H9 (cell line): Measurements from ENCODE around the gene MEI4. TPM values are rescaled to one million over a fixed set of nuclear protein-coding genes. Genes with fewer than 3 reads are reported as not detected.
"Not testable (repeated sequence)": the region's sequence is repeated elsewhere in the genome, so short reads cannot be mapped to it uniquely, and the experiment has no call there.

Experiments used
- DNase-seq: peaks from one replicate; pipeline ENCODE4 v3.0.0-alpha.2; 2017
- H2AFZ ChIP-seq: one replicate; pipeline ENCODE4 v1.6.1; 2013; ENCODE audit warnings: mild to moderate bottlenecking, low read length, control low read depth, moderate library complexity
- H2AK5ac ChIP-seq: 2 replicates; pipeline ENCODE4 v1.6.1; 2013; ENCODE audit warnings: low read length, control low read depth, mixed read lengths; ENCODE audit not compliant: insufficient read length
- H2BK120ac ChIP-seq: one replicate; pipeline ENCODE4 v1.6.1; 2013; ENCODE audit warnings: low read depth, mild to moderate bottlenecking, low read length, control low read depth, inconsistent platforms; ENCODE audit not compliant: poor library complexity, severe bottlenecking
- H2BK12ac ChIP-seq: 2 replicates; pipeline ENCODE4 v1.6.1; 2013; ENCODE audit warnings: low read length, control low read depth, mixed read lengths, low read depth; ENCODE audit not compliant: insufficient read length
- H2BK15ac ChIP-seq: 2 replicates; pipeline ENCODE4 v1.6.1; 2013; ENCODE audit warnings: low read depth, low read length, control low read depth
- H2BK20ac ChIP-seq: one replicate; pipeline ENCODE4 v1.6.1; 2013; ENCODE audit warnings: low read depth, mild to moderate bottlenecking, low read length, control low read depth, inconsistent platforms; ENCODE audit not compliant: poor library complexity, severe bottlenecking
- H2BK5ac ChIP-seq: 2 replicates; pipeline ENCODE4 v1.6.1; 2013; ENCODE audit warnings: low read length, control low read depth, mixed read lengths; ENCODE audit not compliant: insufficient read length
- H3K14ac ChIP-seq: 2 replicates; pipeline ENCODE4 v1.6.1; 2013; ENCODE audit warnings: low read length, control low read depth; ENCODE audit not compliant: insufficient read depth
- H3K18ac ChIP-seq: 2 replicates; pipeline ENCODE4 v1.6.1; 2013; ENCODE audit warnings: low read depth, mild to moderate bottlenecking, mixed read lengths, low read length, control low read depth; ENCODE audit not compliant: insufficient read length
- H3K23ac ChIP-seq: 2 replicates; pipeline ENCODE4 v1.6.1; 2013; ENCODE audit warnings: low read length, control low read depth, mixed read lengths, low read depth; ENCODE audit not compliant: insufficient read length
- H3K23me2 ChIP-seq: 2 replicates; pipeline ENCODE4 v1.6.1; 2013; ENCODE audit warnings: low read depth, mild to moderate bottlenecking, mixed read lengths, low read length, control low read depth; ENCODE audit not compliant: insufficient read length, poor library complexity, severe bottlenecking
- H3K27ac ChIP-seq: 2 replicates; pipeline ENCODE4 v1.5.1; 2013; ENCODE audit warnings: low read length, control low read depth, mixed read lengths, low read depth; ENCODE audit not compliant: insufficient read length
- H3K27me3 ChIP-seq: 2 replicates; pipeline ENCODE4 v1.6.1; 2013; ENCODE audit warnings: low read length, control low read depth, inconsistent platforms; ENCODE audit not compliant: insufficient read depth
- H3K4ac ChIP-seq: 2 replicates; pipeline ENCODE4 v1.6.1; 2013; ENCODE audit warnings: low read depth, mild to moderate bottlenecking, control low read depth, inconsistent platforms, low read length, moderate library complexity
- H3K4me1 ChIP-seq: 2 replicates; pipeline ENCODE4 v1.6.1; 2013; ENCODE audit warnings: low read length, control low read depth, inconsistent platforms; ENCODE audit not compliant: insufficient read depth
- H3K4me2 ChIP-seq: 2 replicates; pipeline ENCODE4 v1.6.1; 2013; ENCODE audit warnings: low read length, control low read depth, mixed read lengths; ENCODE audit not compliant: insufficient read length, insufficient read depth
- H3K56ac ChIP-seq: 2 replicates; pipeline ENCODE4 v1.6.1; 2013; ENCODE audit warnings: low read depth, mild to moderate bottlenecking, mixed read lengths, low read length, control low read depth; ENCODE audit not compliant: insufficient read length
- H3K79me1 ChIP-seq: 2 replicates; pipeline ENCODE4 v1.6.1; 2013; ENCODE audit warnings: low read depth, mild to moderate bottlenecking, moderate library complexity, low read length, control low read depth, inconsistent platforms; ENCODE audit not compliant: insufficient read depth, poor library complexity, severe bottlenecking
- H3K79me2 ChIP-seq: 2 replicates; pipeline ENCODE4 v1.6.1; 2013; ENCODE audit warnings: low read length, control low read depth, inconsistent platforms; ENCODE audit not compliant: insufficient read depth
- H3K9ac ChIP-seq: 2 replicates; pipeline ENCODE4 v1.6.1; 2013; ENCODE audit warnings: low read length, control low read depth, mixed read lengths; ENCODE audit not compliant: insufficient read length; ENCODE audit errors: extremely low read depth
- H3K9me3 ChIP-seq: one replicate; pipeline ENCODE4 v1.6.1; 2013; ENCODE audit warnings: low read depth, low read length, inconsistent platforms; ENCODE audit not compliant: control insufficient read depth
- H3T11ph ChIP-seq: one replicate; pipeline ENCODE4 v1.6.1; 2013; ENCODE audit warnings: mild to moderate bottlenecking, low read length, control low read depth, inconsistent platforms
- H4K20me1 ChIP-seq: one replicate; pipeline ENCODE4 v1.6.1; 2013; ENCODE audit not compliant: control insufficient read depth, insufficient read length, insufficient read depth
- H4K5ac ChIP-seq: 2 replicates; pipeline ENCODE4 v1.6.1; 2013; ENCODE audit warnings: low read depth, mild to moderate bottlenecking, mixed read lengths, low read length, control low read depth; ENCODE audit not compliant: insufficient read length
- H4K8ac ChIP-seq: replicated peaks from 2 replicates; pipeline ENCODE4 v1.6.1; 2013; ENCODE audit warnings: low read length, control low read depth, mixed read lengths, low read depth; ENCODE audit not compliant: insufficient read length
- H4K91ac ChIP-seq: 2 replicates; pipeline ENCODE4 v1.6.1; 2013; ENCODE audit warnings: low read depth, mild to moderate bottlenecking, moderate library complexity, mixed read lengths, low read length, control low read depth; ENCODE audit not compliant: insufficient read length
- H3K27ac Mint-ChIP-seq, 3 experiments: 2 replicates in 2 of 3; 3 replicates in 1 of 3; pipeline ENCODE4 v1.8.0; 2020 to 2021; ENCODE audit warnings: mixed read lengths in 3 of 3, mild to moderate bottlenecking in 1 of 3, moderate library complexity in 1 of 3
- H3K27me3 Mint-ChIP-seq: 2 replicates; pipeline ENCODE4 v1.8.0; 2021; ENCODE audit warnings: low read depth, mild to moderate bottlenecking, moderate library complexity, mixed read lengths
- H3K36me3 Mint-ChIP-seq, 3 experiments: 2 replicates in 2 of 3; 3 replicates in 1 of 3; pipeline ENCODE4 v1.8.0; 2020 to 2021; ENCODE audit warnings: low read depth in 3 of 3, mixed read lengths in 3 of 3; ENCODE audit not compliant: insufficient read depth in 1 of 3
- H3K4me1 Mint-ChIP-seq, 2 experiments: 2 replicates each; pipeline ENCODE4 v1.8.0; 2020; ENCODE audit warnings: mixed read lengths in 2 of 2
- H3K4me3 Mint-ChIP-seq, 2 experiments: 2 replicates in 1 of 2; 3 replicates in 1 of 2; pipeline ENCODE4 v1.8.0; 2020 to 2021; ENCODE audit warnings: mild to moderate bottlenecking in 2 of 2, mixed read lengths in 2 of 2, moderate library complexity in 1 of 2
- H3K9me3 Mint-ChIP-seq, 2 experiments: 2 replicates in 1 of 2; 3 replicates in 1 of 2; pipeline ENCODE4 v1.8.0; 2020; ENCODE audit warnings: mild to moderate bottlenecking in 2 of 2, mixed read lengths in 2 of 2, moderate library complexity in 1 of 2
- CTCF ChIP-seq: fragments of 200-600 bp; sonication (generic); conservative IDR thresholded peaks from 3 replicates; pipeline ENCODE4 v1.8.0; 2021; ENCODE audit warnings: antibody characterized with exemption, mild to moderate bottlenecking
- WGBS: extraction: QIAGEN DNeasy Blood & Tissue Kit; methylation state at CpG from one replicate; pipeline ENCODE4 v1.1.7; 2013; ENCODE audit warnings: missing lambda C conversion rate, low lambda C conversion rate, mixed read lengths; ENCODE audit not compliant: insufficient read length; ENCODE audit errors: extremely low coverage; 5-methylcytosine and 5-hydroxymethylcytosine counted together
- total RNA-seq: library from RNA; stranded (reverse); gene quantifications from 2 replicates; pipeline ENCODE4 v1.2.1, GENCODE V29; 2021

The MEI4 gene
- total RNA-seq, 1 experiment from 2014 or later = 0.55 TPM

DNA sequence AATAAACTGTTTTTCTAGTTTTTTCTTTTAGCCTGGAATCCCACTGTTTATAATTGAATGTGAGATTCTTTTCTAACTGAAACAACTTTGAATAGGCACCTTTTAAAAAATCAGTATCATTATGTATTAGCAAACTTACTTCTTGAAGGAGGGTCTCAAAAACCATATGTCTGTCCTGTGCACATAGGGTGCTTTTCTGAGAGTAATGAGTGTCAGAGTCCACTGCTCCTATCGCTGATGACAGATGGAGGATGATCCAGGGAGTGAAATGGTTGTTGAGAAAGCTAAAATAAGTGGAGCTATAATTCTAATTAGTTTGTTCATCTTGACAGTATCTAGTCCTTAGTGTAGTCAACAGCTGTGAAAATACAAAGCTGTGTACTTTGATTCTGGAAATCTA is 35.8 kb downstream of the MEI4 start:
- Histone ChIP-seq H4K20me1 (no peaks in the 10 kb centered on the region), H4K8ac (no peak overlapping the region), H3K18ac (no peak overlapping the region), H2BK12ac (no peak overlapping the region), H2BK20ac (no peak overlapping the region), H2BK15ac (no peak overlapping the region), H3K9ac (no peak overlapping the region), H3K9me3 (no peaks in the 10 kb centered on the region), H4K5ac (no peak overlapping the region), H3K27me3 (no peaks in the 10 kb centered on the region), H2AFZ (no peak overlapping the region), H4K91ac (no peak overlapping the region), H2AK5ac (no peak overlapping the region), H2BK5ac (no peak overlapping the region), H3K4ac (no peak overlapping the region), H2BK120ac (no peak overlapping the region), H3K56ac (no peak overlapping the region), H3K23ac (no peak overlapping the region), H3K79me1 (no peaks in the 10 kb centered on the region), H3K23me2 (no peaks in the 10 kb centered on the region), H3K27ac (no peak overlapping the region), H3T11ph (no peak overlapping the region), H3K4me1 (no peaks in the 10 kb centered on the region), H3K4me2 (no peak overlapping the region), H3K79me2 (no peaks in the 10 kb centered on the region), H3K14ac (no peak overlapping the region)
- H3K27ac Mint-ChIP-seq = peak overlapping the region in 1 of 3 experiments; percentile 26; a peak in 1 of 7 replicates
- TF ChIP-seq CTCF = no peak
- no CpG with 5 or more reads among the region's 1 CpG for WGBS
- no peaks in the 10 kb centered on the region for H3K27me3 Mint-ChIP-seq
- H3K4me1 Mint-ChIP-seq = no peaks in the 10 kb centered on the region
- no peaks in the 10 kb centered on the region for H3K9me3 Mint-ChIP-seq
- DNase-seq = no peak
- no peak overlapping the region for H3K4me3 Mint-ChIP-seq
- H3K36me3 Mint-ChIP-seq = no peaks in the 10 kb centered on the region

DNA sequence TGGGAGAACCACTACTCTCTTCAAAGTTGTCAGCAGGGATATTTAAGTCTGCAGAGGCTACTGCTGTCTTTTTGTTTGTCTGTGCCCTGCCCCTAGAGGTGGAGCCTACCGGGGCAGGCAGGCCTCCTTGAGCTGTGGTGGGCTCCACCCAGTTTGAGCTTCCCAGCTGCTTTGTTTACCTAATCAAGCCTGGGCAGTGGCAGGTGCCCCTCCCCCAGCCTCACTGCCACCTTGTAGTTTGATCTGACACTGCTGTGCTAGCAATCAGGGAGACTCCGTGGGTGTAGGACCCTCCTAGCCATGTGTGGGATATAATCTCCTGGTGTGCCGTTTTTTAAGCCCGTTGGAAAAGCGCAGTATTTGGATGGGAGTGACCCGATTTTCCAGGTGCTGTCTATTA is 47.3 kb downstream of the MEI4 start:
- H3K4me3 Mint-ChIP-seq = not testable (repeated sequence)
- peaks cover 20 to 22% of the 10 kb centered on the region in 2 experiments for H3K9me3 Mint-ChIP-seq

More for the DNA sequence above, 47.3 kb downstream of the MEI4 start:
- no CpG with 5 or more reads among the region's 6 CpGs for WGBS
- not testable (repeated sequence) for H3T11ph ChIP-seq, H2BK15ac ChIP-seq, H3K23me2 ChIP-seq, H2BK5ac ChIP-seq, H3K79me2 ChIP-seq, H4K20me1 ChIP-seq, H3K4me2 ChIP-seq, H2BK12ac ChIP-seq, H2BK120ac ChIP-seq, H3K18ac ChIP-seq, H3K4ac ChIP-seq, H3K4me1 ChIP-seq, H3K27me3 ChIP-seq, H4K5ac ChIP-seq, H4K8ac ChIP-seq, H3K27me3 Mint-ChIP-seq, H2AK5ac ChIP-seq, H2AFZ ChIP-seq, H2BK20ac ChIP-seq, H3K56ac ChIP-seq, H3K27ac Mint-ChIP-seq, H3K9ac ChIP-seq, H4K91ac ChIP-seq, H3K79me1 ChIP-seq, H3K9me3 ChIP-seq, H3K23ac ChIP-seq, H3K14ac ChIP-seq, H3K27ac ChIP-seq
- peaks cover 21 to 25% of the 10 kb centered on the region in 2 experiments for H3K4me1 Mint-ChIP-seq
- peak; percentile 33 for DNase-seq
- H3K36me3 Mint-ChIP-seq = peaks cover 4 to 18% (median 10%) of the 10 kb centered on the region in 3 experiments
